ENCODE results near the gene LRRC23.

LRRC23 gene

GRCh38 chr12:6952863-6953441, 48.3 kb downstream of the LRRC23 start:
- no peaks in the 10 kb centered on the region for H3K27me3 ChIP-seq (ENCODE audit: control insufficient read depth, insufficient read depth, low read length)
- H3K4me2 ChIP-seq (ENCODE audit: low read length), result no peak overlapping the region
- no peak overlapping the region for H3K9ac ChIP-seq (ENCODE audit: low read depth, low read length)
- no peak overlapping the region for H3K4me3 ChIP-seq (ENCODE audit: low read length)
- no peaks in the 10 kb centered on the region for H3K9me3 ChIP-seq (replicated peaks; ENCODE audit: low read length)
- H3K36me3 ChIP-seq (ENCODE audit: insufficient read depth, low read length), result no peaks in the 10 kb centered on the region
- H3K4me1 ChIP-seq (ENCODE audit: control insufficient read depth, insufficient read depth, low read length), result no peaks in the 10 kb centered on the region

GRCh38 chr12:6953442-6954315, 49.1 kb downstream of the LRRC23 start:
- Histone ChIP-seq H3K36me3 (ENCODE audit: insufficient read depth, low read length) (no peaks in the 10 kb centered on the region), H3K4me3 (ENCODE audit: low read length) (no peak overlapping the region), H3K4me2 (ENCODE audit: low read length) (no peak overlapping the region), H3K4me1 (ENCODE audit: control insufficient read depth, insufficient read depth, low read length) (no peaks in the 10 kb centered on the region), H3K9me3 (replicated peaks; ENCODE audit: low read length) (no peaks in the 10 kb centered on the region), H3K9ac (ENCODE audit: low read depth, low read length) (no peak overlapping the region), H3K27me3 (ENCODE audit: control insufficient read depth, insufficient read depth, low read length) (no peaks in the 10 kb centered on the region)

GRCh38 chr12:6954316-6955107, 49.9 kb downstream of the LRRC23 start:
- no peak overlapping the region for H3K9ac ChIP-seq (ENCODE audit: low read depth, low read length)
- no peaks in the 10 kb centered on the region for H3K9me3 ChIP-seq (replicated peaks; ENCODE audit: low read length)
- no peaks in the 10 kb centered on the region for H3K36me3 ChIP-seq (ENCODE audit: insufficient read depth, low read length)
- H3K4me2 ChIP-seq (ENCODE audit: low read length), result no peak overlapping the region
- H3K4me1 ChIP-seq (ENCODE audit: control insufficient read depth, insufficient read depth, low read length), result no peaks in the 10 kb centered on the region
- no peak overlapping the region for H3K4me3 ChIP-seq (ENCODE audit: low read length)
- H3K27me3 ChIP-seq (ENCODE audit: control insufficient read depth, insufficient read depth, low read length), result no peaks in the 10 kb centered on the region

- Histone ChIP-seq H3K4me3 (ENCODE audit: low read length) (no peak overlapping the region), H3K27me3 (ENCODE audit: control insufficient read depth, insufficient read depth, low read length) (no peaks in the 10 kb centered on the region), H3K9ac (ENCODE audit: low read depth, low read length) (no peak overlapping the region), H3K4me1 (ENCODE audit: control insufficient read depth, insufficient read depth, low read length) (peaks cover under 1% of the 10 kb centered on the region), H3K4me2 (ENCODE audit: low read length) (no peak overlapping the region), H3K9me3 (replicated peaks; ENCODE audit: low read length) (no peaks in the 10 kb centered on the region), H3K36me3 (ENCODE audit: insufficient read depth, low read length) (no peaks in the 10 kb centered on the region)
These were observed 50.7 kb downstream of the LRRC23 start for GRCh38 chr12:6955108-6956020.

GRCh38 chr12:6956021-6956727, 51.6 kb downstream of the LRRC23 start:
- peaks cover 8% of the 10 kb centered on the region for H3K4me1 ChIP-seq (ENCODE audit: control insufficient read depth, insufficient read depth, low read length)
- no peak overlapping the region for H3K4me2 ChIP-seq (ENCODE audit: low read length)
- no peaks in the 10 kb centered on the region for H3K9me3 ChIP-seq (replicated peaks; ENCODE audit: low read length)
- no peak overlapping the region for H3K9ac ChIP-seq (ENCODE audit: low read depth, low read length)
- H3K27me3 ChIP-seq (ENCODE audit: control insufficient read depth, insufficient read depth, low read length), result no peaks in the 10 kb centered on the region
- no peaks in the 10 kb centered on the region for H3K36me3 ChIP-seq (ENCODE audit: insufficient read depth, low read length)
- H3K4me3 ChIP-seq (ENCODE audit: low read length), result no peak overlapping the region

- Histone ChIP-seq H3K9ac (ENCODE audit: low read depth, low read length) (no peak overlapping the region), H3K4me1 (ENCODE audit: control insufficient read depth, insufficient read depth, low read length) (peaks cover 19% of the 10 kb centered on the region), H3K36me3 (ENCODE audit: insufficient read depth, low read length) (no peaks in the 10 kb centered on the region), H3K9me3 (replicated peaks; ENCODE audit: low read length) (no peaks in the 10 kb centered on the region), H3K27me3 (ENCODE audit: control insufficient read depth, insufficient read depth, low read length) (no peaks in the 10 kb centered on the region), H3K4me2 (ENCODE audit: low read length) (no peak overlapping the region), H3K4me3 (ENCODE audit: low read length) (no peak overlapping the region)
These were observed 52.6 kb downstream of the LRRC23 start for GRCh38 chr12:6957151-6957701.

GRCh38 chr12:6957741-6958608, 53.4 kb downstream of the LRRC23 start:
- Histone ChIP-seq H3K27me3 (ENCODE audit: control insufficient read depth, insufficient read depth, low read length) (no peaks in the 10 kb centered on the region), H3K4me3 (ENCODE audit: low read length) (no peak overlapping the region), H3K4me2 (ENCODE audit: low read length) (no peak overlapping the region), H3K4me1 (ENCODE audit: control insufficient read depth, insufficient read depth, low read length) (peaks cover 22% of the 10 kb centered on the region), H3K9ac (ENCODE audit: low read depth, low read length) (no peak overlapping the region), H3K9me3 (replicated peaks; ENCODE audit: low read length) (no peaks in the 10 kb centered on the region), H3K36me3 (ENCODE audit: insufficient read depth, low read length) (no peaks in the 10 kb centered on the region)

GRCh38 chr12:6958609-6959057, 54.0 kb downstream of the LRRC23 start:
- Histone ChIP-seq H3K4me3 (ENCODE audit: low read length) (no peak overlapping the region), H3K36me3 (ENCODE audit: insufficient read depth, low read length) (no peaks in the 10 kb centered on the region), H3K4me2 (ENCODE audit: low read length) (no peak overlapping the region), H3K27me3 (ENCODE audit: control insufficient read depth, insufficient read depth, low read length) (no peaks in the 10 kb centered on the region), H3K4me1 (ENCODE audit: control insufficient read depth, insufficient read depth, low read length) (peaks cover 22% of the 10 kb centered on the region), H3K9ac (ENCODE audit: low read depth, low read length) (no peak overlapping the region), H3K9me3 (replicated peaks; ENCODE audit: low read length) (no peaks in the 10 kb centered on the region)

- Histone ChIP-seq H3K9me3 (replicated peaks; ENCODE audit: low read length) (no peaks in the 10 kb centered on the region), H3K36me3 (ENCODE audit: insufficient read depth, low read length) (peaks cover 3% of the 10 kb centered on the region), H3K4me1 (ENCODE audit: control insufficient read depth, insufficient read depth, low read length) (peaks cover 22% of the 10 kb centered on the region), H3K9ac (ENCODE audit: low read depth, low read length) (no peak overlapping the region), H3K27me3 (ENCODE audit: control insufficient read depth, insufficient read depth, low read length) (no peaks in the 10 kb centered on the region), H3K4me2 (ENCODE audit: low read length) (no peak overlapping the region), H3K4me3 (ENCODE audit: low read length) (no peak overlapping the region)
These were observed 54.6 kb downstream of the LRRC23 start for GRCh38 chr12:6959058-6959804.
